Measurements from ENCODE around the gene TLE3. TPM values are rescaled to one million over a fixed set of nuclear protein-coding genes. Genes with fewer than 3 reads are reported as not detected.

TLE3 gene
- polyA plus RNA-seq, 1 experiment: 3.7 TPM

GRCh38 chr15:70079888-70080287 is 17.8 kb downstream of the TLE3 start:
- CTCF ChIA-PET: no interaction called here
- no peak for TF ChIP-seq CTCF (IDR thresholded peaks at IDR 0.05; ENCODE audit: insufficient read depth, low read depth, low read length)
- POLR2A ChIA-PET: no interaction called here
- Histone ChIP-seq H3K36me3 (ENCODE audit: control insufficient read depth, insufficient read depth, low read length) (peaks cover 6% of the 10 kb centered on the region; the same call in 1 of the 2 replicates), H3K27me3 (ENCODE audit: control insufficient read depth, insufficient read depth, low read length) (no peaks in the 10 kb centered on the region), H3K4me3 (ENCODE audit: low read depth, low read length) (no peak overlapping the region)
- DNase-seq (ENCODE audit: low read depth): no peak

- no peaks in the 10 kb centered on the region for H3K27me3 ChIP-seq (ENCODE audit: control insufficient read depth, insufficient read depth, low read length)
- peaks cover 7% of the 10 kb centered on the region for H3K36me3 ChIP-seq (ENCODE audit: control insufficient read depth, insufficient read depth, low read length)
- TF ChIP-seq CTCF (IDR thresholded peaks at IDR 0.05; ENCODE audit: insufficient read depth, low read depth, low read length): no peak
- no peak for DNase-seq (ENCODE audit: low read depth)
- ChIA-PET POLR2A (no interaction called here), CTCF (interaction anchor here (1.2 kb wide), 1 partner anchor 11 kb away, joined by 5 read pairs; no protein-coding TSS in a partner anchor)
- H3K4me3 ChIP-seq (ENCODE audit: low read depth, low read length): no peak overlapping the region
These were observed 18.9 kb downstream of the TLE3 start for GRCh38 chr15:70078578-70079417.

- no peak for DNase-seq (ENCODE audit: low read depth)
- ChIA-PET CTCF (interaction anchor here (1.2 kb wide), 2 partner anchors 9 to 10 kb away, joined by 3 to 5 read pairs; no protein-coding TSS in a partner anchor), POLR2A (no interaction called here)
- H3K36me3 ChIP-seq (ENCODE audit: control insufficient read depth, insufficient read depth, low read length): peaks cover 5% of the 10 kb centered on the region
- no peaks in the 10 kb centered on the region for H3K27me3 ChIP-seq (ENCODE audit: control insufficient read depth, insufficient read depth, low read length)
- no peak overlapping the region for H3K4me3 ChIP-seq (ENCODE audit: low read depth, low read length)
- no peak for TF ChIP-seq CTCF (IDR thresholded peaks at IDR 0.05; ENCODE audit: insufficient read depth, low read depth, low read length)
These were observed 20.2 kb downstream of the TLE3 start for GRCh38 chr15:70077188-70078147.

GRCh38 chr15:70074380-70074779 is 23.3 kb downstream of the TLE3 start:
- no peak for DNase-seq (ENCODE audit: low read depth)
- Histone ChIP-seq H3K27me3 (ENCODE audit: control insufficient read depth, insufficient read depth, low read length) (no peaks in the 10 kb centered on the region), H3K4me3 (ENCODE audit: low read depth, low read length) (no peak overlapping the region), H3K36me3 (ENCODE audit: control insufficient read depth, insufficient read depth, low read length) (peaks cover 4% of the 10 kb centered on the region; the same call in 1 of the 2 replicates)
- CTCF ChIA-PET: interaction anchor here (1.1 kb wide), 1 partner anchor 19 kb away, joined by 3 read pairs; no protein-coding TSS in a partner anchor
- TF ChIP-seq CTCF (IDR thresholded peaks at IDR 0.05; ENCODE audit: insufficient read depth, low read depth, low read length): no peak
- POLR2A ChIA-PET: no interaction called here

- TF ChIP-seq CTCF (IDR thresholded peaks at IDR 0.05; ENCODE audit: insufficient read depth, low read depth, low read length): no peak
- Histone ChIP-seq H3K27me3 (ENCODE audit: control insufficient read depth, insufficient read depth, low read length) (no peaks in the 10 kb centered on the region), H3K36me3 (ENCODE audit: control insufficient read depth, insufficient read depth, low read length) (peaks cover 4% of the 10 kb centered on the region; the same call in 1 of the 2 replicates), H3K4me3 (ENCODE audit: low read depth, low read length) (no peak overlapping the region)
- DNase-seq (ENCODE audit: low read depth): no peak
- CTCF ChIA-PET: interaction anchor here (0.9 kb wide), 1 partner anchor 8 kb away, joined by 3 read pairs; no protein-coding TSS in a partner anchor
- POLR2A ChIA-PET: no interaction called here
These were observed 25.2 kb downstream of the TLE3 start for GRCh38 chr15:70072479-70072878.

All from BJ (cell line).